Parathyroid adenoma (tissue), 2 donors: ENCODE results near the gene LGI2.

ENCODE experiments used
- H2AFZ ChIP-seq: fragments of 300-600 bp; sonication (generic); one replicate; pipeline ENCODE4 v1.7.0; 2017; ENCODE audit warnings: antibody characterized with exemption, mild to moderate bottlenecking
- H3K27ac ChIP-seq: fragments of 300-600 bp; sonication (generic); one replicate; pipeline ENCODE4 v1.7.0; 2017
- H3K27me3 ChIP-seq: fragments of 300-600 bp; sonication (generic); one replicate; pipeline ENCODE4 v1.7.0; 2017; ENCODE audit warnings: low read length; ENCODE audit not compliant: control insufficient read depth, insufficient read depth
- H3K36me3 ChIP-seq: fragments of 300-600 bp; sonication (generic); one replicate; pipeline ENCODE4 v1.7.0; 2017; ENCODE audit warnings: low read length; ENCODE audit not compliant: control insufficient read depth, insufficient read depth
- H3K4me1 ChIP-seq: fragments of 300-600 bp; sonication (generic); one replicate; pipeline ENCODE4 v1.7.0; 2017; ENCODE audit warnings: control low read depth
- H3K4me2 ChIP-seq: fragments of 300-600 bp; sonication (generic); one replicate; pipeline ENCODE4 v1.7.0; 2017; ENCODE audit warnings: low read length
- H3K4me3 ChIP-seq: fragments of 300-600 bp; sonication (generic); one replicate; pipeline ENCODE4 v1.7.0; 2017; ENCODE audit warnings: low read depth, low read length
- H3K79me2 ChIP-seq: fragments of 300-600 bp; sonication (generic); one replicate; pipeline ENCODE4 v1.7.0; 2017; ENCODE audit warnings: control low read depth
- H3K9ac ChIP-seq: fragments of 300-600 bp; sonication (generic); one replicate; pipeline ENCODE4 v1.7.0; 2017; ENCODE audit warnings: mild to moderate bottlenecking
- H3K9me3 ChIP-seq: fragments of 300-600 bp; sonication (generic); one replicate; pipeline ENCODE4 v1.7.0; 2017; ENCODE audit warnings: low read length; ENCODE audit not compliant: control insufficient read depth
- TF ChIP-seq, protein P1 (sequence below): fragments of 300-600 bp; sonication (generic); IDR thresholded peaks from one replicate; pipeline ENCODE4 v1.7.0; 2017; ENCODE audit warnings: antibody characterized with exemption, mild to moderate bottlenecking
- donor health status: primary hyperparathyroidism.

Gene LGI2

DNA sequence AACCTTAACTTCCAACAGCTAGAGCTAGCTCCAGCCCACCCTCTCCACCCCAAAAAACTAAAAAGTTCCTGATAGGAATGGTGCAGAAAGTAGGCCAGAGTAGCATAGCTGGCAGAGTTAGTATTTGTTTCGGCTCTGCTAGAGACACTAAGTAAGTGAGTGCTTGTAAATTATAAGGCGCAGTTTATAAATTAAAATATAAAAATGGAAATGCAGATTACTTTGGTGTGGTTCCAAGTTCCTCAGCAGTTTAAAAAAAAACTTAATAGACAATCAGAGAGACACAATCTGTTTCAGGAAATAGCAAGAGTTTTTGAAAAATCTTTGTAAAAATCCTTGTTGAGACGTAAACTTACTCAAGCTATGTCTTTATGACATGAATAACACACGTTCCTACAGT, 2.8 kb upstream of the LGI2 start:
- Histone ChIP-seq H3K4me1 (no peaks in the 10 kb centered on the region), H3K9me3 (no peaks in the 10 kb centered on the region), H3K27me3 (no peaks in the 10 kb centered on the region), H3K4me2 (no peak overlapping the region), H3K27ac (no peak overlapping the region), H3K4me3 (no peak overlapping the region), H2AFZ (no peak overlapping the region), H3K79me2 (peaks cover 3% of the 10 kb centered on the region), H3K36me3 (no peaks in the 10 kb centered on the region), H3K9ac (no peak overlapping the region)
- TF ChIP-seq, protein P1, sequence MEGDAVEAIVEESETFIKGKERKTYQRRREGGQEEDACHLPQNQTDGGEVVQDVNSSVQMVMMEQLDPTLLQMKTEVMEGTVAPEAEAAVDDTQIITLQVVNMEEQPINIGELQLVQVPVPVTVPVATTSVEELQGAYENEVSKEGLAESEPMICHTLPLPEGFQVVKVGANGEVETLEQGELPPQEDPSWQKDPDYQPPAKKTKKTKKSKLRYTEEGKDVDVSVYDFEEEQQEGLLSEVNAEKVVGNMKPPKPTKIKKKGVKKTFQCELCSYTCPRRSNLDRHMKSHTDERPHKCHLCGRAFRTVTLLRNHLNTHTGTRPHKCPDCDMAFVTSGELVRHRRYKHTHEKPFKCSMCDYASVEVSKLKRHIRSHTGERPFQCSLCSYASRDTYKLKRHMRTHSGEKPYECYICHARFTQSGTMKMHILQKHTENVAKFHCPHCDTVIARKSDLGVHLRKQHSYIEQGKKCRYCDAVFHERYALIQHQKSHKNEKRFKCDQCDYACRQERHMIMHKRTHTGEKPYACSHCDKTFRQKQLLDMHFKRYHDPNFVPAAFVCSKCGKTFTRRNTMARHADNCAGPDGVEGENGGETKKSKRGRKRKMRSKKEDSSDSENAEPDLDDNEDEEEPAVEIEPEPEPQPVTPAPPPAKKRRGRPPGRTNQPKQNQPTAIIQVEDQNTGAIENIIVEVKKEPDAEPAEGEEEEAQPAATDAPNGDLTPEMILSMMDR = no peak

DNA sequence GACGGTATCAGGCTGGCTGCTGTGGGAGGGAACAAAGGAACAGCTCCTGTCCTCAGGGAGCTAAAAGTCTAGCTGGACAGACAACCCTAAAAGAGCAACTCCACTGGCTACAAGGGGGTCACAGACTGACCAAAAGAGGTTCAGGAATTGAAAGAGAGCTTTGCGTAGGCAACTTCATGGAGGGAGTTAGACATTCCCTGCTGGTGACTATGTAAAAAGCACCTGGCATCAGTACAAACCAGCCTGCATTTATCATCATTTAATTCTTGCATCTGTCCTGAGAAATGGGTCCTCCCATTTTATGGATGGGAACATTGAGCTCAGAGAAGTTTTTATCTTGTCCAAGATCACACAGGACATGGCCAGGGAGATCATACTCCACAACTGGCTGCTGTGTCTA, 1.4 kb upstream of the LGI2 start:
- no peaks in the 10 kb centered on the region for H3K9me3 ChIP-seq
- H3K79me2 ChIP-seq = peaks cover 8% of the 10 kb centered on the region
- no peak overlapping the region for H3K9ac ChIP-seq
- no peak overlapping the region for H3K4me3 ChIP-seq
- TF ChIP-seq, protein P1 = no peak
- no peak overlapping the region for H2AFZ ChIP-seq
- no peaks in the 10 kb centered on the region for H3K27me3 ChIP-seq
- no peaks in the 10 kb centered on the region for H3K36me3 ChIP-seq
- no peak overlapping the region for H3K27ac ChIP-seq
- peaks cover 5% of the 10 kb centered on the region for H3K4me1 ChIP-seq
- H3K4me2 ChIP-seq = no peak overlapping the region

DNA sequence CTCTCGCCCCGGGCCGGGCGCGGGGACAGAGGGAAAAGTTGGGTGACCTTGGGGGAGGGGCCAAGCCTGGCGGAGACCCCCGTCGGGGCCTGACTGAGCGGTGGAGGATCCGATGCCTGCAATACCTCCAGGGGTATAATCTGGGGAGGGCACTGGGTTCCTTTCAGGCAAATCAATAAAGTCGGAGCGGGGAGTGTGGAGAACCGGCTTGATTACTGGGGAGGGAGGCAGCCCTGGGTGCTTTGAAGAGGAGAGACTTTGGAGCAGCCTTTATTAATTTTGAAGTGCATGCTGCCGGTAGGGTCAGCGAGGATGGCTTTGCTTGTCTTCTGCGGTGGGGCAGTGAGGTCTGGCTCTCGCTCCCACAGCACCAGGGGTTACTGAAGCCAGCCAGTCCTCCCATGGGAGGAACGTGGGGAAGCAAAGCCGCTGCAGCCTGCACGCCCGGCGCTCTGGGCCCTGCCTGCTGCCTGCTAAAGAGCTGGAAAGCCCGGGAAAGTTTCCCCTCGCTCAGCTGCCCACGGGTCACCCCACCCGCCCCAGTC, 403 bp upstream of the LGI2 start:
- peaks cover 11% of the 10 kb centered on the region for H3K4me1 ChIP-seq
- no peaks in the 10 kb centered on the region for H3K36me3 ChIP-seq
- peaks cover 8% of the 10 kb centered on the region for H3K79me2 ChIP-seq
- TF ChIP-seq, protein P1 = no peak
- H3K27ac ChIP-seq = peak overlapping the region; percentile 80
- H3K9ac ChIP-seq = no peak overlapping the region
- peak overlapping the region; percentile 54 for H3K4me3 ChIP-seq
- H3K9me3 ChIP-seq = no peaks in the 10 kb centered on the region
- H3K27me3 ChIP-seq = no peaks in the 10 kb centered on the region
- H2AFZ ChIP-seq = peak overlapping the region; percentile 70
- peak overlapping the region; percentile 79 for H3K4me2 ChIP-seq

DNA sequence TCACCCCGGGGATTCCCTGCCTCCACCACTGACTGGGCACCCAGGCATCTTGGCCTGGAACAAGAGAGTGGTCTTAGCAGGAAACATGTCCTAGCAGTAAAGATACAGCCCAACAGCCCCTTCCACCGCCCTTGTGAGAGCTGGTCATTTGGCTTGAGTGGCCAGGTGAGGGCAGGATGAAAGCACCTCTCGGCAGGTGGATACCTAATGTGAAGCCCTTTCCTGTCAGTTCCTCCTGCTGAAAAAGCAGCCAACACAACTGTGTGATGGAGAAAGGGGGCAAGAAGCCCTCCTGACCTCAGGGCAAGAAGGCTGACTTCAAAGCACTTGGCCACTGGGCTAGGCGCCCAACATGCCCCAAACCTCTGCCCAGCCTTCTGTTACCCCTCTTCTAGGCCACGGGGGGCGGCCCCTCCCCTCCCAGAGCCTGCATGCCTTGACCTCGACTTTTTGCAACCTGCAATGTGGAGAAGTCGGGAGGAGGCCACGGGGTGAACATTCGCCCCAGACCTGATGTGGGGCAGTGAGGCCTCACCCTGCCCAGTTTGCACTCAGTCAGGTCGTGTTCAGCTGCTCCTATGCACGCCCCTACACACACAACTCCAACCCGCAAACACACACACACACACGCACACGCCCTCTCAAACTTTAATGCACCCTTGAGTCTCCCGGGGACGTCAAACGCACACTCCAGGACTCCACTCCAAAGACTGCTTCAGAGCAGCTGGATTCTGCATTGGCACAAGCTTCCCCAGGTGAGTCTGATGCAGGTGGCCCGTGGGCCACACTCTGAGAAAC, 1.1 kb downstream of the LGI2 start:
- Histone ChIP-seq H3K4me1 (peaks cover 11% of the 10 kb centered on the region), H3K9ac (no peak overlapping the region), H3K36me3 (no peaks in the 10 kb centered on the region), H3K27ac (peak overlapping the region; percentile 91), H2AFZ (no peak overlapping the region), H3K4me3 (peak overlapping the region; percentile 59), H3K27me3 (no peaks in the 10 kb centered on the region), H3K9me3 (no peaks in the 10 kb centered on the region), H3K4me2 (peak overlapping the region; percentile 75), H3K79me2 (peaks cover 8% of the 10 kb centered on the region)
- TF ChIP-seq, protein P1 = no peak
